Measurements from ENCODE around the gene OTUD4.

DNA sequence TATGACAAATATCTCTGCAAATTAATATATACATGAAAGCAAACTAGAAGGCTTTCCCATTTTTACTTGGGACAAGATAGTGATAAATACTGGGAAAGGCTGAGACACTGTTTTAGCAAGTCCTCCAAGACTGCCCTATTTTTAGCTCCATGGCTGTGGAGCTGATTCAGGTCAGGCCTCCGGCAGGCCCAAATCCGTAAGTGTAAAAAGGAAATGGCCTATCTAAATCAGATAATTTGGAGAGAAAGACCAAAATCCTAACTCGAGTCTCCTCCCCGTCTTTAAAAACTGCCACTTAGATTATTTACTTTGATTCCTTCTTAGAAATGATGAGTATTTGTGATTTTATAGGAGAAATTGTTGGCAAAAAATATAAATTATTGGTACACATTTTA is 2.9 kb downstream of the OTUD4 start:
- TF ChIP-seq CTCF (IDR thresholded peaks at IDR 0.05) (no peak), POLR2A (IDR thresholded peaks at IDR 0.05) (no peak), EP300 (IDR thresholded peaks at IDR 0.05) (no peak)

All from tibial nerve (tissue), 4 donors.